ENCODE measurements around the gene TERT.
"Not testable (repeated sequence)": the region's sequence is repeated elsewhere in the genome, so short reads cannot be mapped to it uniquely, and the experiment has no call there.

Gene TERT

GRCh38 chr5:1240496-1241260 is 54.2 kb downstream of the TERT start:
- no peak for DNase-seq (ENCODE audit: low read depth)

GRCh38 chr5:1239505-1240251 is 55.2 kb downstream of the TERT start:
- no peak for DNase-seq (ENCODE audit: low read depth)

GRCh38 chr5:1235838-1236237 is 59.0 kb downstream of the TERT start:
- DNase-seq (ENCODE audit: low read depth), result no peak

GRCh38 chr5:1235379-1235778 is 59.5 kb downstream of the TERT start:
- DNase-seq (ENCODE audit: low read depth), result no peak

GRCh38 chr5:1232780-1233179 is 62.1 kb downstream of the TERT start:
- DNase-seq (ENCODE audit: low read depth), result no peak

- no peak for DNase-seq (ENCODE audit: low read depth)
Observed at GRCh38 chr5:1231354-1231905, 63.4 kb downstream of the TERT start.

GRCh38 chr5:1230551-1230950 is 64.3 kb downstream of the TERT start:
- no peak for DNase-seq (ENCODE audit: low read depth)

- no peak for DNase-seq (ENCODE audit: low read depth)
Observed at GRCh38 chr5:1229822-1230221, 65.0 kb downstream of the TERT start.

- DNase-seq (ENCODE audit: low read depth), result not testable (repeated sequence)
Observed at GRCh38 chr5:1229023-1229422, 65.8 kb downstream of the TERT start.

- no peak for DNase-seq (ENCODE audit: low read depth)
Observed at GRCh38 chr5:1228120-1228519, 66.7 kb downstream of the TERT start.

- DNase-seq (ENCODE audit: low read depth), result no peak
Observed at GRCh38 chr5:1227667-1228066, 67.2 kb downstream of the TERT start.

- DNase-seq (ENCODE audit: low read depth), result no peak
Observed at GRCh38 chr5:1226839-1227581, 67.9 kb downstream of the TERT start.

GRCh38 chr5:1226231-1226630 is 68.6 kb downstream of the TERT start:
- DNase-seq (ENCODE audit: low read depth), result no peak

GRCh38 chr5:1225081-1225480 is 69.8 kb downstream of the TERT start, which contains the start of gene SLC6A18:
Gene SLC6A18 (plus strand): TSS chr5:1225381. CDS start chr5:1225478, 97 bp downstream.
- no peak for DNase-seq (ENCODE audit: low read depth)

GRCh38 chr5:1224631-1225030 is 70.2 kb downstream of the TERT start:
- no peak for DNase-seq (ENCODE audit: low read depth)

GRCh38 chr5:1223278-1223670 is 71.6 kb downstream of the TERT start:
- DNase-seq (ENCODE audit: low read depth), result no peak

GRCh38 chr5:1222621-1223277 is 72.1 kb downstream of the TERT start:
- DNase-seq (ENCODE audit: low read depth), result no peak

- no peak for DNase-seq (ENCODE audit: low read depth)
Observed at GRCh38 chr5:1222147-1222546, 72.7 kb downstream of the TERT start.

- DNase-seq (ENCODE audit: low read depth), result no peak
Observed at GRCh38 chr5:1221721-1222120, 73.1 kb downstream of the TERT start.

- DNase-seq (ENCODE audit: low read depth), result no peak
Observed at GRCh38 chr5:1220831-1221230, 74.0 kb downstream of the TERT start.

- DNase-seq (ENCODE audit: low read depth), result no peak
Observed at GRCh38 chr5:1220351-1220750, 74.5 kb downstream of the TERT start.

- no peak for DNase-seq (ENCODE audit: low read depth)
Observed at GRCh38 chr5:1219768-1220100, 75.1 kb downstream of the TERT start.
